ENCODE results near the gene ACACA. TPM values are rescaled to one million over a fixed set of nuclear protein-coding genes. Genes with fewer than 3 reads are reported as not detected.

Gene ACACA
- total and polyA plus RNA-seq, 2 donors (not counting 1 experiment from before 2014, with no cell fraction given): 4.8 to 26.2 TPM

GRCh38 chr17:37067555-37068111 lies 339.0 kb downstream of the ACACA start:
- H3K27ac Mint-ChIP-seq: no peak overlapping the region

More at GRCh38 chr17:37067555-37068111, 339.0 kb downstream of the ACACA start:
- H3K4me1 Mint-ChIP-seq: no peaks in the 10 kb centered on the region
- DNase-seq (no peak), ATAC-seq (ENCODE audit: low read depth) (no peak)
- Histone ChIP-seq H3K9me3 (ENCODE audit: control extremely low read depth in 1 of 3, control insufficient read depth in 2 of 3, insufficient read depth in 1 of 3, low read length in 2 of 3) (no peaks in the 10 kb centered on the region), H3K9ac (ENCODE audit: low read length) (no peak overlapping the region), H4K20me1 (ENCODE audit: control insufficient read depth, insufficient read depth, low read length, poor library complexity, severe bottlenecking) (no peaks in the 10 kb centered on the region), H3K79me2 (ENCODE audit: control insufficient read depth, insufficient read depth, low read length) (no peaks in the 10 kb centered on the region), H3K27me3 (replicated peaks in 1 of 4; ENCODE audit: control extremely low read depth in 1 of 4, control insufficient read depth in 3 of 4, insufficient read depth in 4 of 4, low read length in 3 of 4) (peaks cover 0 to 5% (median 0%) of the 10 kb centered on the region in 4 experiments), H2AFZ (ENCODE audit: insufficient read depth, low read depth, low read length, poor library complexity, severe bottlenecking) (no peak overlapping the region), H3K36me3 (replicated peaks in 1 of 2; ENCODE audit: control extremely low read depth in 1 of 2, control insufficient read depth in 1 of 2, extremely low read depth in 1 of 2, insufficient read depth in 2 of 2, low read length in 1 of 2) (no peaks in the 10 kb centered on the region), H3K4me1 (ENCODE audit: control insufficient read depth in 2 of 2, insufficient read depth in 2 of 2, low read length in 2 of 2) (no peaks in the 10 kb centered on the region), H3K4me2 (replicated peaks; ENCODE audit: low read depth, low read length, poor library complexity, severe bottlenecking) (no peak overlapping the region), H3K4me3 (ENCODE audit: control extremely low read depth in 1 of 5, extremely low read depth in 1 of 5, insufficient read depth in 1 of 5, low read depth in 2 of 5, low read length in 4 of 5) (no peak overlapping the region), H3K27ac (ENCODE audit: low read length in 2 of 2) (no peak overlapping the region)
- WGBS (ENCODE audit: insufficient coverage): 65% methylated on average over 9 of the region's 13 CpGs
- intact Hi-C loops (cut with micrococcal nuclease): no loop called here
- no peaks in the 10 kb centered on the region for H3K9me3 Mint-ChIP-seq (ENCODE audit: insufficient read depth)
- TF ChIP-seq EZH2 (IDR thresholded peaks at IDR 0.05; ENCODE audit: borderline replicate concordance, insufficient read depth, low read depth, low read length, poor library complexity, severe bottlenecking) (no peak), CTCF (IDR thresholded peaks at IDR 0.05) (no peak)
- H3K4me3 Mint-ChIP-seq: no peak overlapping the region
- POLR2A ChIA-PET: no interaction called here
- peaks cover 3% of the 10 kb centered on the region for H3K27me3 Mint-ChIP-seq
- CTCF ChIA-PET: interaction anchor here (1.1 to 2.5 kb wide), 2 partner anchors 20 to 26 kb away, joined by 3 to 8 read pairs; no protein-coding TSS in a partner anchor

All from B cell (primary cell).